NCI-H2081 (cell line): Measurements from ENCODE around the gene IRAK1.
"Not testable (repeated sequence)": the region's sequence is repeated elsewhere in the genome, so short reads cannot be mapped to it uniquely, and the experiment has no call there.

ENCODE experiments used
- DNase-seq, 2 experiments: peaks; one replicate each; lab custom pipeline; 2025; lab: John Stamatoyannopoulos, UW

IRAK1 gene

GRCh38 chrX:153995504-153995903 is 24.2 kb downstream of the IRAK1 start:
- DNase-seq, result no peak

- DNase-seq, result not testable (repeated sequence)
These were observed 25.3 kb downstream of the IRAK1 start for GRCh38 chrX:153994398-153994797.

- no peak for DNase-seq
These were observed 25.7 kb downstream of the IRAK1 start for GRCh38 chrX:153993978-153994377.

GRCh38 chrX:153993079-153993478 is 26.6 kb downstream of the IRAK1 start:
- no peak for DNase-seq

GRCh38 chrX:153992180-153992579 is 27.5 kb downstream of the IRAK1 start:
- no peak for DNase-seq

GRCh38 chrX:153991013-153991580 is 28.6 kb downstream of the IRAK1 start:
- DNase-seq, result no peak

DNA sequence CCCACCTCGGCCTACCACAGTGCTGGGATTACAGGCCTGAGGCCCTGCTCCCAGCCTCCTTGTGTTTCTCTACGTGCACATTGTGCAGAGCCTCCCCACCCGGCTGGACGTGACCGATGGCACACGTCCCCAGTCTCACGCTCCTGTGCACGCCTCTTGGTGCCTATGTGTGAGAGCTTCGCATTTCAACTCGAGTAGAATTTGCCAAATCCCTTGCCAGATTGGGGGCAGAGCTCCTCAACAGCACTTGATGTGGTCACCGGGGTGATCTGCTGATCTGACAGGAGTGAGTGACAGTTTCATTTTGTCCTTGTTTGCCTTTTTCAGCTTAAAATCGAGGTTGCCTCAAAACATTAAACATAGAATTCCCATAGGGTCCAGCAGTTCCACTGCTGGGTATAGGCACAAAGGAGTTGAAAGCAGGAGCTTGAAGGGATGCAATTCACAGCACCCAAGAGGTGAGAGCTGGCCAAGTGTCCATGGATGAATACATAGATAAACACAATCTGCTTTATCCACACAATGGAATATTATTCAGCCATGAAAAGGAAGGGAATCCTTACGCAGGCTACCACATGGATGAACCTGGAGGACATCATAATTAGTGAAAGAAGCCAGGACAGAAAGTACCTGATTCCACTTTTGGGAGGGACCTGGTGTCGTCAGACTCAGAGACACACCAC is 29.6 kb downstream of the IRAK1 start:
- no peak for DNase-seq

DNA sequence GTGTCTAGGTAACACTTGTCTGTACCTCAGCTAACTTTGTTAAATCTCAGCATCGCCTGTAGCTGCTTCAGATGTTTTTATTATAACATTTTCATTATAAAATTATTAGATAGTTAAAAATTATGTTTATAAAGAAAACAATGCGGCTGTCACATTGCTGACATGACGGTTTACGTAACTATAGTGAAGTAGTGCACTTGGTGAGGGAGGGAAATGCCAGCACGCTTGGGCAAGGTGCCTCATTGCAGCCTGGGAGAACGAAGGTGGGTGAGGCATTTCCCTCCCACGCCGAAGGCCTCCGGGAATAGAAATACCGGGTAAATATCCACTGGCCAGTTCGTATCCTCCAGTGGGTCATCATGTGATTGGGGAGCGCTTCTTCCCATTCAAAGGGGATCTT is 31.2 kb downstream of the IRAK1 start:
- no peak for DNase-seq

DNA sequence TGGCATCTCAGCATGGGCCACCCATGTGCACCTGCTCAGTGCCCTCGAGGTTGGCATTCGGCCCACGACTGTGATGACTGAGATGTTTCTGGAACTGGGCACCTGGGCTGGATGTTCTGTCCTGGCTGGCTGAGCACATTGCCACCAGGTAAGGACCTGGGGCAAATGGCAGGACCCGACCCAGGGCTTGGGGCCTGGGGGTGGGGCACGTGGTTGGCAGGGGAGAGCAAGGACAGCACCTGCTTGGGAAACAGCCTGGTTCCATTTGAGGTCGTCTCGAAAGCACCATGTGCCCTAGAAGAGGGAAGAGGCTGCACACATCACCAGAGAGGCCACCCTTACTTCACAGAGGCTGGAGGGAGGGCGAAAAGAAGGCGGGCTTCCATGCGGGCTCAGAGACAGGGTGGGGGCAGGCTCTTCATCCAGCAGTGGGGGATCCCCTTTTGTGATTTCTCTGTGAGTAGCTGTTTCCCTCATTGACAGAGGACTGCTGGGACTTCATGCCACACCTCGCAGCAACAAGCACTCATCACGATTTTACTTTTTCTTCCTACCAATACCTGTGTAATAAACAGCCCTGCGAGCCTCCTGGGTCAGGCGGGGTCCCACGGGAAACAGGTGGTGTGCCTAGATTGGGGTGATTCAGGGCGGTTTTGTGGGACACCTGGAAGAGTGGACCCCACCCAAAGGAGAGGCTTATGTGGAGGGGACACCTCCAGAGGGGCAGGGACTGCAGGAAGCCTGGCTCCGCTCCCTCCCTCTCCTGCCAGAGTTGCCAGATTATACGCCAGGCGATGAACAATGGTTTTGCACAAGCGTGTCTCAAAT is 35.1 kb downstream of the IRAK1 start:
- no peak for DNase-seq

GRCh38 chrX:153983321-153983801 is 36.3 kb downstream of the IRAK1 start:
- no peak for DNase-seq

- DNase-seq, result no peak
These were observed 37.8 kb downstream of the IRAK1 start for GRCh38 chrX:153981771-153982533.

DNA sequence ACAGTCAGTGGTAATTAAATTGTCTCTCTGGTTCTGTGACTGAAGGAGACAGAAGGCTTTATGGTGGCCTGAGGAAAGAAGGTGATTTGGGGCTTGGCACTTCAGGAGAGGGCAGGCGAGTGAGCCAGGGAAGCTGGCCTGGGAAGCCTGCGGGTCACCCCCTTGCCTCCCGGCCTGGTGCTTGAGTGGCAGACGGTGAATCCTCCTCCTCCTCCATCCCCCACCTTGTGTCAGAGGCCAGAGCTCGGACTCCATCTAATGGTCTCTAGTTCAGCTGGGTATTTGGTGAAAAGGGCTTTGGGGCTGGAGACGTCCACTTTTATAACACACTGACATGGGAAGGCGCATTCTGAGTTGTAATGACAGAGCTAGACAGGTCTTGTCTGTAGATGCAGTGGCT is 38.5 kb downstream of the IRAK1 start:
- DNase-seq, result no peak

DNA sequence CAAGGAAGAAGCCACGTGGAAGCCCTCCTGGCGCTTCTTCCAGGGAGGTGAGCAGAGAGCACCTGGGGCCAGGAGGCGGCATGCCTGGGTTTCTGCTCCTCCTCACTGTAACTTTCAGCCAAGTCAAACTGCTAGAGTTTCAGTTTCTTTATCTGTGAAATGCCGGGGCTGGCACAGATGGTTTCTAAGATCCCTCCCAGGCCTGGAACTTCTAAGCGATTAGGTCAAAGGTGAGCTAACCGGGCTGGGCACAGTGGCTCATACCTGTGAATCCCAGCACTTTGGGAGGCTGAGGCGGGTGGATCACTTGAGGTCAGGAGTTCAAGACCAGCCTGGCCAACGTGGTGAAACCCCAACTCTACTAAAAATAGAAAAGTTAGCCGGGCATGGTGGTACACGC is 39.3 kb downstream of the IRAK1 start:
- DNase-seq, result not testable (repeated sequence)

DNA sequence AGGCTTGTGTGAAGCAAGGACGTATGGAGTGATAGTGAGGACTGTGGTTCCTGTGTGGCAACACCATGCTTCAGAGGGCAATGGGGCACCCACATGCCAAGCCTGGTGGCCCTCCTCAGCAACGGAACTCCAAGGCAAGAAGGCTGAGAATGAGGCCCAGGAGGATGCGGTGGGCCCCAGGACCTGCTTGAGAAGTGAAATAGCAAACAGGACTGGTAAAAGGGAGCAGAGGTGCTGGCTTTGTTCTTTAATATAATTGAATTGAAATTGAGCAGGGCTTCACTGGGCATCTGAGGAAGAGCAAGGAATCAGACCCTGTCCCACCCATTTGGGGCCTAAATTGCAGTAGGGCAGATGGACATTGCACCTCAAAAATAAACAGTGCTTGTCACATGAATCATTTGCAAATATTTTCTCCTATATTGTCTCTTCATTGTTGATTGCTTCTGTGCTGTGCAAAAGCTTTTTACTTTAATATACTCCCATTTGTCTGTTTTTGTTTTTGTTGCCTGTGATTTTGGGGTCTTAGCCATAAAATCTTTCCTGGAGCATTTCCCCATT is 44.9 kb downstream of the IRAK1 start:
- DNase-seq, result no peak

DNA sequence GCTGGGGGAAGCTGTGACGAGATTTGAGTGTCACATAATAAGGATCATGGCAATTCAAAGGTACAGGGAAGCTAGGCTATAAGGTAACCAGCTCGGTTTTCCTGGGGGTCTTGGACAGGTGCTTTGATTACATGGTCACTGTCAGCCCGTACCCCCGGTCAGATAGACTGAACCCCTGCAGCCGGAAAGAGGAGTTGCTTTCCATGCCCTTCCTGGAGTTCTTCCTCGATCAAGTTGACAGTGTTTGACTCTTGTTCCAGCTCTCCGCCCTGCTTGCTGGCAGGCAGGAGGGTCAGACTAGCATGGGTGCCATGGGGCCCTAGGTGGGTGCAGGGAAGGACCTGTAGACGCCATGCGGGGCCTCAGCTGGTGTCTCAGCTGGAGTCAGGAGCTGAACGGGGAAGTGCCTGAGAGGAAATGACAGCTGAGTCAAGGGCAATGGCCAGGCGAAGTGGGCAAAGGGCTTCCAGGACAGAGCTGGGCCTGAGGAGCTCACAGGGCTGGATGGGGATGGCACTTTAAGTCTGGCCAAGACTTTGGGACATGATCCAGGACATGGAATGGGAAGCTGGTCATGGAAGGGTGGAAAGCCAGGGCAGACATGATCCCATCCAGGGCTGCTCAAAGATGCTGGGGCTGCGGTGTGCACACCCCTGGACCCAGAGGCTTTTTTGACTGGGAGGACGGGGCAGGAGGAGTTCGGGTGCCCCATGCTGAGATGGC is 45.5 kb downstream of the IRAK1 start:
- no peak for DNase-seq

DNA sequence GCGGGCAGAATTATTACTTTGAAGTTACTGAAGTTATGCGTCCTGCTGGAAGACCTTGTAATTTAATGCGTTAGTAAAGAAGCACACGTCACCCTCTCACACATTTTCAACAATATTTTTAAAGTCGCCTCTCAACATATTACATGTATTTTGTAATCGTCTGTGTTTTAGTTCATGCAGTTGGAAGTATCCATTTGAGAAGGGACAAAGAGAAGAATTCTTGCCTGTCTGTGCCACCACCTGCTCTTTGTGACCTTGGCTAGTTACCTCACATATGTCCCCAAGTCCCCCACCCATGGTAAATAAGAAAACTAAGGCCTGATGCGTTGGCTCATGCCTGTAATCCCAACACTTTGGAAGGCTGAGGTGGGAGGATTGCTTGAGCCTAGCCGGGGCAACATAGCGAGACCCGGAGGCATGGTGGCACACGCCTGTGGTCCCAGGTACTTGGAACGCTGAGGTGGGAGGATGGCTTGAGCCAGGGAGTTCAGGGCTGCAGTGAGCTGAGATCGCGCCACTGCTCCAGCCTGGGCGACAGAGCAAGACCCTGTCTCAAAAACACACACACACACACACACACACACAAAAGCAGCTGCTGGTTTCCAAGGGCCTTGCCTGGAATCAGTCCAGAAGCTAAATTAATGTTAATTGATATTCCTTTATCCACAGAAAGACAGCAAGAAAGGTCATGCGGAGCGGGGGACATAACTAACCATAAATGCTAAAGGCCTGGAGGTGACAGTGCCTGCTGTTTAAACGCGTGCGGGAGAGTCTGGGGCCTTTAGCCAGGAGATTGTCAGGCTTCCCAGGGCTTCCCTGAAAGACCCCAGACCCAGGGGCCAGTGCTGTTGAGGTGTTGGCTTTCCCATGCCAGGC is 46.3 kb downstream of the IRAK1 start:
- peak in 1 of 2 experiments; percentile 38 for DNase-seq

- DNase-seq, result peak; percentile 85 to 86
These were observed 47.2 kb downstream of the IRAK1 start, which contains the start of gene TMEM187 for GRCh38 chrX:153972368-153973126. TMEM187 (plus strand) TSS chrX:153972754; CDS start chrX:153982063, 9,309 bp downstream.

GRCh38 chrX:153971450-153972367 is 48.0 kb downstream of the IRAK1 start, which contains the start of gene HCFC1:
HCFC1 (minus strand) TSS chrX:153971818; CDS start chrX:153970840, 978 bp downstream.
- DNase-seq, result peak; percentile 84 to 85
